ENCODE data around the gene ARHGAP32.

- no peak for TF ChIP-seq CTCF (IDR thresholded peaks at IDR 0.05; ENCODE audit: low read depth, low read length)
- TF ChIP-seq EZH2phosphoT487 (IDR thresholded peaks at IDR 0.05; ENCODE audit: low read depth) = no peak
These were observed 10.5 kb upstream of the ARHGAP32 start for GRCh38 chr11:129202646-129203045.
